ENCODE results near the gene TRIM40.

The TRIM40 gene

GRCh38 chr6:30149234-30149633, 13.3 kb downstream of the TRIM40 start:
- no peak for DNase-seq (ENCODE audit: low spot score)

DNA sequence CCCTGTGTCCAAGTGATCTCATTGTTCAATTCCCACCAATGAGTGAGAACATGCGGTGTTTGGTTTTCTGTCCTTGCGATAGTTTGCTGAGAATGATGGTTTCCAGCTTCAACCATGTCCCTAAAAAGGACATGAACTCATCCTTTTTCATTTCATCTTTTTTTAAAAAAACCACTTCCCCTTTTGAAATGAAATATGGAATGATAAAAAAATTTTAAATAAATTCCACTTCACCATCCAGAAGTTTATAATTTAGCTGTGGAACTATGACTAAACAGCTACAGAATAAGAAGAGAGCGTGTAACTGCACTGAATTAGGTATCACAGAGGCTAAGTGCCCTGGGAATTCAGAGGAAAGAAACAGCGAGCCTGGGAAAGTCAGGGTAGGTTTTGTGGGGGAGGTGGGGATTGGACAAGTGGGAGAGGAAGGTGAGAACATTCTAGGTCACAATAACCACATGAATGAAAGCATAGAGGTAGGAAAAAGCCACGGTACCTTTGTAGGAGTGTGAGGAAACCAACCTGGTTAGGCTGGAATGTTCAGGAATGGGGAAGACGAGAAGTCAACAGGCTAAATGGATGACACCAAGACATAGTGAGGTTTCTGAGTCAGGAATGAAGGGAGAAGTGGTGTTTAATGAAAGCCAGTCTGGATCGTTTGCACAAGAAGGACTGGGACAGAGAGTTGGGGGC, 14.1 kb downstream of the TRIM40 start:
- DNase-seq (ENCODE audit: low spot score): no peak

DNA sequence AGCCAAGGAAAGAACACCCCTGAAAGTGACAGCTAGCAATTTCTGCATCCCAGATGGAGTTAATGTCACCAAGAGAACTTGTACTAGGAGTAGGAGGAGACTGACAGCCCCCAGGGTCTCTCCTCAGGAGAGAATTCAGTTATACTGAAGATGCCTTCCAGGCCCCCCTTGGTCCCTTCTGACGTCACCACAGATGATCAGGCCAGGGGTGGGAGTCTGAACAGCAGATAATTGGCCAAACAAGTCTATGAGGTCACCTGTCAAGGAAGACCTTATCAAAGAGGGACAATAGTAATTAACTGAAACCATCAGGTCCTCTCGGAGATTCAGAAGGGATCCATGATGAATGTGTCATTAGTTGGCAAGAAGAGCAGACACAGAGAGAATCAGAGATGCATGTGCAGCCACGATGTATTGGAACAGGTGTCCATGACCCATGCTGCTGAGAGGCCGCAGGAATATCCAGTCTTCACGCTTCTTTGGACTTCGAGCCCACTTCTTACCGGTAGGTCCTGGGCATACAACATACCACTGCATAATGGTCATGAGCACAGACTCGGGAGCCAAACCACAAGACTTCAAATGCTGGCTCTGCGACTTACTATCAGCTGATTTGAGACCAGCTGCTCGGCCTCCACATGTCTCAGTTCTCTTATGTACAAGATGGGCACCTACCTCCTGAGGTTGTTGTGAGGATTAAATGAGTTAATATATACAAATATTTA, 14.9 kb downstream of the TRIM40 start:
- DNase-seq (ENCODE audit: low spot score): no peak

- no peak for DNase-seq (ENCODE audit: low spot score)
Measured at GRCh38 chr6:30151580-30151979, 15.6 kb downstream of the TRIM40 start.

GRCh38 chr6:30152016-30152673, 16.2 kb downstream of the TRIM40 start:
- no peak for DNase-seq (ENCODE audit: low spot score)

DNA sequence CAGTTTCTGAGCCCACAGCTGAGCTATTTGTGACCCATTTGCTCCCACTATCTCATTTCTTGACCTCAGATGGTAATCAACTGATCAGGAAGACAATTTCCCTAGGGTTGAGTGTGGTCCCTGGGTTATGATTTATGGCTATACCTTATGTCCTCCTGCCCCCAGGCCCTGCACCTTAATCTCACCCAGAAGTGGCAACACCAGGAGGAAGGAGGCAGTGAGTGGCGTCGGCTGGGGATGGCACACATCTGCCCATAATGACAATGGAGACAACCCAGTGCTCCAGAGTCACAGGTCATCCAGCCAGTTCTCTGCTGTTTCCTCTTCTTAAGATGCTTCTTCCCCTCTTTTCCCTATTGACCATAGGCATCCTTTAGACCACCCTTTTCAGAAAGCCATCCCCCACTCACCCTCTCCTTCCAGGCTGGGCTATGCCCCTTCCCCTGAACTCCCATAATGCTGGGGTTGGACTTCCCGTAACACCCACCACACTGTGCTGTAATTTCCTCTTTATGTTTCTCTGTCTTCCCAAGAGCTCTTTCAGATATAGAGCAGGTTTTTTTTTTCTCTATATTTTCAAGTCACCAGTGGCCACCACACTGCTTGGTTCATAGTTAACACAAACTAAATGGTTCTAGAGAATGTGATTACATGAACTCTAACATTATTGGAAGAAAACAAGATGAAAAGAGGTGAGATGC, 17.1 kb downstream of the TRIM40 start:
- no peak for DNase-seq (ENCODE audit: low spot score)

GRCh38 chr6:30154061-30154460, 18.1 kb downstream of the TRIM40 start:
- DNase-seq (ENCODE audit: low spot score): no peak

DNA sequence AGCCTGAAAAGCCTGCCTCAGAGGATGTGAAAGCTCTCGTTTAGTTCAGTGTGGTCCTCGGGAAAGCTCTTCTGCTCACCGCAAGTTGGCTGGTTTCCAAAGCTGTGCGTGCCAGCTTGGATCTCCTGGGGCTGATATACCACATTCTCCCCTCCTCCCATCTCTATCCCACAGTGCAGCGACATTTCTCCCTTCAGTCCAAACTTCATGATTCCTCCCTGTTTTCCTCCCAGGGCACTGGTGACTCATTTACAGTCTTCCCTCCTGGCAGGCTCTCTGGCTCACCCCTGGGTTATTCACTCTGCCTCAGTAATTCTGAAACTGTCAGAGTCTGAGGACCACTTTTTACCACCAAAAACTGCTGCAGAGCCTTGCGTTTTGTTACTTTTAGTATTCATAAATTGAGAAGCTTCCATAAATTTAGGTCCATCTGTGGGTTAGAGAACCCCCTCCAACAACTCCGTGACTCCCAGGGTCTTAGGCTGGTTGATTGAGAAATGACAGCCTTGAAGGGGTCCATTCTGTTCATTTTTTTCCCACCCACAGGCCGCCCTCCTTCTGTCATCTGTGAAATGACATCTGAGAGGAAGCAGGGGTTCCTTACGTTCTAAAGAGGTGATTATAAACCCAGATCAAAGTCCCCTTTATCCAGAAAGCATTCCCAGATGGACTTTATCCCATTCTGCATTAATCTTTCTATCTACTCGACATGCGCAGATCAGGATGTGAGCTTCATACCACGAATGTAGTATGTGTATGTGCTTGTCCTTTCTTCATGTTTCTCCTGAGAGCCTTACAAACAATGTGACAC, 19.0 kb downstream of the TRIM40 start:
- DNase-seq (ENCODE audit: low spot score): no peak

DNA sequence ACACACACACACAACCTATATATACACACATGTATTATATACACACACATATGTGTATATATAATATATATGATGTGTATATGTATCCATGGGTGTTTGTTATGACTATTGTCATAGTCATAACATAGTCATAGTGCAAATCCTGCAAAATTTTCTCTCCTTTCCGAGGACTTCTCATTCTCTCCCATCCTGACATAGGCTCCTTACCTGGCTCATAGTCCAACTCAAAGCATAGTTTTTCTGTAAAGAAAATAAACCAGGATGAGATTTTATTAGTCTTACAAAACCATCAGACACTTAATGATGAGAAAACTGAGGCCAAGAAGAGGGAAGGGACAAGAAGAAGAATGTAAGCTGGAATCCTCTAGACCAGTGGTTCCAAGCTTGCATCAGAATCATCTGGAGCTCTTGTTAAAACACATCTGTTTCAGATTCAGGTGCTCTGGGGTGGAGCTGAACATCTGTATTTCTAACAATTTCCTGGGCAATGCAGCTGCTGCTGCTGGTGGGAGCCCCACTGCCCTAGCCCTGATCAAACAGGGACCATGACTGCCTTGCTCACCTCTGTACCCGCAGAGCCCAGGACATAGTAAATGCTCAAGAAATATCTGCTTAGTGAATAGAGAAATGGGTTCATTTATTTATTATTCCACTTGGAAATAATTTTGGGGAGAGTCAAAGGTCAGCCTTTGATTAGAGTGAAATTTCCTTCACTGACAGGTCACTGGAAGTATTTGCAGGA, 19.8 kb downstream of the TRIM40 start:
- no peak for DNase-seq (ENCODE audit: low spot score)

GRCh38 chr6:30156262-30156599, 20.3 kb downstream of the TRIM40 start:
- no peak for DNase-seq (ENCODE audit: low spot score)

DNA sequence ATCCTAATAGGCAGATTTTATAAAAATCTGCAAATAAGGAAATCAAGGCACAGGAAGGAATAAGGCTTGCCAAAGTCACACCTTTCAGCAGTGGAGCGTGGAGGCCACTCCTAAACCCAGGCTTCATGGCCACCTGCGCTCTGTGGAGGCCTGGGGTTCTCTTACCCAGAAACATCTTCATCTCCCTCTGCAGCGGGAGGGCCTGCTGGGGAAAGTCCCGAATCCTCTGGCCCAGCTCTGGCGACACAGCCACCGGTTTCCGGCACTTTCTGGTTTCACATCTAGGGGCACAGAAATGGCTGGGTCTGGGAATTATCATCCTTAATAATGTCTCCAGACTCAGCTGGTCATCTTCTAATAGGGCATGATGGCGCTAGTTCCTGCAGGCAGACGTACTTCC, 20.8 kb downstream of the TRIM40 start:
- DNase-seq (ENCODE audit: low spot score): no peak

- no peak for DNase-seq (ENCODE audit: low spot score)
Measured at GRCh38 chr6:30157581-30157980, 21.6 kb downstream of the TRIM40 start.

- DNase-seq (ENCODE audit: low spot score): no peak
Measured at GRCh38 chr6:30157999-30158398, 22.1 kb downstream of the TRIM40 start.

DNA sequence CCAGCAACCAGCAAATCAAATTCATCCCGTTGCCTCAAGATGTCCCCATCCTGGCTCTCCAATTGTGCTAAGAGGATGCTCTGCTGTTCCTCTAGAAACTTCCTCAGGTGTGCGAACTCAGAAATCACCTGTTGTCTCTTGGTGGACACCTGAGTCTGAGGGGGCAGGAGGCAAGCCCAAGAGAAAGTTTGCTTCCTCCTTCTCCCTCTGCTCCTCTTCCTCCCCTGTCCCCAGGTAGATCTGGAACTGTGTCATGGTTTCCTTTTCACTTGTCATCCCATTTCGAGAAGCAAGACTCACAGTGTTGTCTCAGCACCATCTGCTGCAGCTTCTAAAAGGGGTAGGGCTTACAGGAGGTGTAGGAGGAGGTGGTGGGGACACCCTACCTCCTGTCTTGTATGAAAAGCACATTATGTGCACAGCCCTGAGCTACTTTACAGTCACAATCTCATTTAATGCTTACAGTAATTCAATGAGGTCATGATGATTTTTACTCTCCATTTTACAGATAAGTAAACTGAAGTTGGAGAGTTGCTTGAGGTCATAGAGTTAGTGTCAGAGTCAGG, 22.6 kb downstream of the TRIM40 start:
- DNase-seq (ENCODE audit: low spot score): no peak

DNA sequence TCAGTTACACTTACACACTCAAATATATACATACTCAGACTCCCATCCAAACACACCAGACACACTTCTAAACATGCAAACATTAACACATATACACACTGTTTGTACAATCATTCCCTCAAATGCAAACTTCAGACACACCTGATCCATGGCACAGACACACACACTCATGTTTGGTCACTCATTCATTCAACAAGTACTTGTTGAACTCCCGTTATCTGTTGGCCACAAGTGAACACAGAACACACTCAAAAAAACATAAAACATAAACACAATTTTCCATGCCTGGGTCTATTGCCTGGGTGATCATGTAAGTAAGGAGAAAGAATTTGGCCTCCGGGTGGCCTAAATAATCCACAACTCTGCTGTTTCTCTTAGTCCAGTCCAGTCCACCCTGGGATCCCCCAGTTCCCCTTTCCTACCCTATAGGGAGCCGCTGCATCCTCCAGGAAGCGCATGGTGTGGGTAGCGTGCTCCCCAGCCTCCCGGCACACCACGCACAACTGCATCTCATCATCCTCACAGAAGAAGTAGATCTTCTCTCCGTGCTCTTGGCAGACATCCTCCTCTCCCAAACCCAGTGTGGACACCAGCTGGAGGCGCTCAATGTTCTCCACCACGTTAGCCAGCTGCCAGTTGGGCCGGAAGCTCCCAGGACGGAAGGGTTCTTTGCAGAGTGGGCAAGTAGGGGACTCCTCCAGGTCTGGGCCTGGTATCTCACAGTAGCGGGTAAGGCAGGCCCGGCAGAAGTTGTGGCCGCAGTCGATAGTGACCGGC, 24.3 kb downstream of the TRIM40 start:
- DNase-seq (ENCODE audit: low spot score): no peak

GRCh38 chr6:30160785-30161531, 25.0 kb downstream of the TRIM40 start, which contains the start of gene TRIM10:
TSS of gene TRIM10 (minus strand) at chr6:30161211. CDS start at chr6:30160858, 353 bp downstream.
- no peak for DNase-seq (ENCODE audit: low spot score)

DNA sequence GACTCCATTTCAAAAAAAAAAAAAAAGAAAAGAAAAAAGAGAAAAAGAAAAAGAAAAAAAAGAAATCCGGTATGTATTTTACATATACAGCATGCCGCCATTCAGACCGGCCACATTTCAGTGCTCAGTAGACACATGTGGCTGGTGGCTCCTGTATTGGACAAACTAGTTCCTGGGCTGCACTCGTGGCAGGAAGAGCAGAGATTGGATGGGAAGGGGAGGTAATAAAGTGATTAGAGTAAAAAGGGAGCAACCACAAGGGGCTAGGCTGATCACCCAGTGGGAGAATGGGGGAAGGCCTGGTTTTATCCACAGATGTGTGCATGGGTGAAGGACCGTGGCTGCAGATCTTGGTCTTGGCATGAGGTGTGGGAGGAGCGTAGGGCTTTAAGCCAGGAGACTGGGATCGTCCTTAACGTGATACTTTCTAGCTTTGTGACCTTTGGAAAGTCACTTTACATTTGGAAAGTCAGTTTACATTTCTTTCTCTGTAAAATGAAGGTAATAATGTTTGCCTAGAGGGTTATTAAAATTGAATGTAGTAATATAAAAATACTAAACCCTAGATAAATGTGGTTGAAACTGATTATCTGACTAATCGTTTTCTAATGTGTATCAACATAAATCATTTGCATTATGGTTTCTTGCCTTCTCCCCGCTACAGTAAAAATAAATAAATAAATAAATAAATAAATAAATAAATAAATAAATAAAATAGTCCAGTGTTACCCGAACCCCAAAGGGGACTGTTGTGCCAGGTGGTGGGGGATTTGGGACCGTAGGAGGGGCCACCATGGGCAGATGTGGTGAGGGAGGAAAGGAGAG, 26.5 kb downstream of the TRIM40 start:
- no peak for DNase-seq (ENCODE audit: low spot score)
